Heart left ventricle (tissue), 13 donors: ENCODE measurements around the gene IFI30.

ENCODE experiments used
- CTCF ChIP-seq, 12 donors: fragments of 200-600 bp; sonication (generic) in 4 of 12; IDR thresholded peaks; one replicate each; pipeline versions ENCODE4 v1.5.0 to v1.8.0; 2018 to 2022; ENCODE audit warnings: antibody characterized with exemption in 12 of 12, mild to moderate bottlenecking in 5 of 12
- POLR2A ChIP-seq, 2 donors: fragments of 450-650 bp; IDR thresholded peaks; one replicate each; pipeline ENCODE4 v1.6.1; 2017; ENCODE audit warnings: antibody characterized with exemption in 2 of 2, mild to moderate bottlenecking in 2 of 2, moderate library complexity in 2 of 2
- donor health status: ischemic (EF 13 %, LVEDD 7.1; RV severe dilation, severe dysfunction).
- donor health status: DM: no; HTN: yes; CAD: no.
- donor health status: DM: no; HTN: no; CAD: no.
- donor health status: ischemic (EF 25% LVEDD 6.9; RV normal size, moderate dysfunction).
- donor health status: ischemic (EF 25% LVEDD 5.7; RV mildly dilated, moderate dysfunction).
- donor health status: ischemic (EF 35%, LVEDD 5.7; RV mildly dilated, moderate dysfunction).
- donor health status: nonischemic (EF 11% LVEDD 7.7; RV severe dilation, severe dysfunction).
- donor health status: DM: yes; HTN: yes; CAD: no.
- donor health status: PGD.
- donor health status: ischemic (EF 29% LVEDD 5.4; RV normal size, mild dysfunction).
- donor health status: nonischemic (EF 23%, LVEDD 6.1; RV moderate dilation, normal function).

DNA sequence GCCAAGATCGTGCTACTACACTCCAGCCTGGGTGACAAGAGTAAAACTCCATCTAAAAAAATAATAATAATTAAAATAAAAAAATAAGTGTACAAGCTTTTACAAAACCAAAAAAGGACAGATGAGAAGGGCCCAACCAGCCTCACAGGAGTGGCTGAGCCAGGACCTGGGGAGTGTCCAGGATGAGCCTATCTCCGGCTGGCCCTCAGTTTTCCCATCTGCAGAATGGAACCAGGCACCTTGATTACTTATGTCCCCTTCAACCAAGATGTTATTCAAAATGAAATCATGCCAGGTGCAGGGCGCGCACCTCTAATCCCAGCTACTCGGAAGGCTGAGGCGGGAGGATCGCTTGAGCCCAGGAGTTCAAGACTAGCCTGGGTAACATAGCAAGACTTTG, 9.5 kb upstream of the IFI30 start:
- TF ChIP-seq CTCF (IDR thresholded peaks at IDR 0.05): no peak
- no peak for TF ChIP-seq POLR2A (IDR thresholded peaks at IDR 0.05)
